GM19438 (cell line): ENCODE data around the gene HOXA1.

Experiments
- ATAC-seq: cut with Tn5 transposase; IDR thresholded peaks from one replicate; pipeline ENCODE4 v1.9.1; 2021; ENCODE audit warnings: low read depth; ENCODE audit not compliant: unreplicated experiment

The HOXA1 gene

GRCh38 chr7:27095897-27096767 lies at the start of gene HOXA1:
TSS of gene HOXA1 (minus strand) at chr7:27096000. CDS start at chr7:27095912, 88 bp downstream.
- ATAC-seq: peak; percentile 81

- ATAC-seq: no peak
Observed at GRCh38 chr7:27145165-27145913, 49.5 kb upstream of the HOXA1 start.

- ATAC-seq: no peak
Observed at GRCh38 chr7:27144781-27145164, 49.0 kb upstream of the HOXA1 start.

- no peak for ATAC-seq
Observed at GRCh38 chr7:27143950-27144780, 48.4 kb upstream of the HOXA1 start.

GRCh38 chr7:27143023-27143949 lies 47.5 kb upstream of the HOXA1 start, which contains the start of gene HOXA5:
TSS of gene HOXA5 (minus strand) at chr7:27143681. CDS start at chr7:27143607, 74 bp downstream.
- no peak for ATAC-seq

- ATAC-seq: no peak
Observed at GRCh38 chr7:27142580-27143022, 46.8 kb upstream of the HOXA1 start.

- ATAC-seq: no peak
Observed at GRCh38 chr7:27141923-27142579, 46.3 kb upstream of the HOXA1 start.

GRCh38 chr7:27141137-27141922 lies 45.5 kb upstream of the HOXA1 start:
- no peak for ATAC-seq

- no peak for ATAC-seq
Observed at GRCh38 chr7:27140126-27140857, 44.5 kb upstream of the HOXA1 start.

- no peak for ATAC-seq
Observed at GRCh38 chr7:27139334-27140125, 43.7 kb upstream of the HOXA1 start.

GRCh38 chr7:27138985-27139333 lies 43.2 kb upstream of the HOXA1 start:
- ATAC-seq: no peak

GRCh38 chr7:27138472-27138871 lies 42.7 kb upstream of the HOXA1 start:
- ATAC-seq: no peak

- no peak for ATAC-seq
Observed at GRCh38 chr7:27137640-27138315, 42.0 kb upstream of the HOXA1 start.

- ATAC-seq: no peak
Observed at GRCh38 chr7:27134392-27134791, 38.6 kb upstream of the HOXA1 start.

- no peak for ATAC-seq
Observed at GRCh38 chr7:27133409-27134231, 37.8 kb upstream of the HOXA1 start.

GRCh38 chr7:27132978-27133377 lies 37.2 kb upstream of the HOXA1 start:
- no peak for ATAC-seq
